GM11168 (cell line): Measurements from ENCODE around the gene ALAS1.

Source experiments
- in situ Hi-C: fragments of 300-500 bp; cut with MboI; formaldehyde crosslinking; loops from one replicate; pipeline ENCODE4 v1.12.0; 2022; ENCODE audit warnings: low sequenced_read_pairs; ENCODE audit not compliant: unreplicated experiment

Gene ALAS1

GRCh38 chr3:52246728-52247408, 48.9 kb downstream of the ALAS1 start:
- in situ Hi-C loops: no loop called here

GRCh38 chr3:52247409-52248164, 49.6 kb downstream of the ALAS1 start:
- in situ Hi-C loops: no loop called here

GRCh38 chr3:52248165-52248541, 50.2 kb downstream of the ALAS1 start:
- in situ Hi-C loops: no loop called here

GRCh38 chr3:52248816-52249547, 51.0 kb downstream of the ALAS1 start:
- in situ Hi-C loops: no loop called here

GRCh38 chr3:52249683-52250082, 51.7 kb downstream of the ALAS1 start:
- in situ Hi-C loops: no loop called here

- in situ Hi-C loops: no loop called here
Measured at GRCh38 chr3:52250122-52250521, 52.2 kb downstream of the ALAS1 start.

GRCh38 chr3:52253314-52254304, 55.6 kb downstream of the ALAS1 start:
- in situ Hi-C loops: no loop called here

GRCh38 chr3:52254608-52255007, 56.6 kb downstream of the ALAS1 start:
- in situ Hi-C loops: no loop called here

GRCh38 chr3:52256159-52256558, 58.2 kb downstream of the ALAS1 start:
- in situ Hi-C loops: no loop called here

- in situ Hi-C loops: no loop called here
Measured at GRCh38 chr3:52256622-52257021, 58.7 kb downstream of the ALAS1 start.

GRCh38 chr3:52257911-52258310, 60.0 kb downstream of the ALAS1 start:
- in situ Hi-C loops: no loop called here

GRCh38 chr3:52259035-52259434, 61.1 kb downstream of the ALAS1 start:
- in situ Hi-C loops: no loop called here

- in situ Hi-C loops: no loop called here
Measured at GRCh38 chr3:52259448-52259847, 61.5 kb downstream of the ALAS1 start.

- in situ Hi-C loops: no loop called here
Measured at GRCh38 chr3:52262447-52262846, 64.5 kb downstream of the ALAS1 start.
